ENCODE data around the gene NRL.

Gene NRL

DNA sequence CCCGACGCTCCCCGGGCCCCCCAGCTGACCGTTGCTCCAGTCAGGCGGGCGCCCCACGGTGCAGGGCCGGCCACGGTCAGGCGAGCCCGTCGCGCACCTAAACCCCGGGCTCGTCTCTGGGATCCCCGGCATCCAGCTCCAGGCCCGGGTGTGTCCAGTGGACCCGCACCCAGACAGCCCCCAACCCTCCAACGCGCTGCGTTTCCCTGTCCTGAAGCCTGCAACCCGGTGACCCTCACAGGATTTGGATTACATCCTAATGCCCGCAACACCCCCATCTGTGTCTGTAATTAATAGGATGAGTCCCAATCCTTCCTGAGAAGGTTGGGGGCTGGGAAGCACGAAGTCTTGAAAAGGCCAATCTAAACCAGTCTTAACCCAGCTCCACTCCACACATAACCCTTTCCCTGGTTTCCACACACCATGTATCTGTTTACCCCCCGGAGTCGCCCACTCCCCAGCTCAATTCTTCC lies 33.0 kb downstream of the NRL start:
- no peaks in the 10 kb centered on the region for H3K36me3 Mint-ChIP-seq (ENCODE audit: low read depth)

DNA sequence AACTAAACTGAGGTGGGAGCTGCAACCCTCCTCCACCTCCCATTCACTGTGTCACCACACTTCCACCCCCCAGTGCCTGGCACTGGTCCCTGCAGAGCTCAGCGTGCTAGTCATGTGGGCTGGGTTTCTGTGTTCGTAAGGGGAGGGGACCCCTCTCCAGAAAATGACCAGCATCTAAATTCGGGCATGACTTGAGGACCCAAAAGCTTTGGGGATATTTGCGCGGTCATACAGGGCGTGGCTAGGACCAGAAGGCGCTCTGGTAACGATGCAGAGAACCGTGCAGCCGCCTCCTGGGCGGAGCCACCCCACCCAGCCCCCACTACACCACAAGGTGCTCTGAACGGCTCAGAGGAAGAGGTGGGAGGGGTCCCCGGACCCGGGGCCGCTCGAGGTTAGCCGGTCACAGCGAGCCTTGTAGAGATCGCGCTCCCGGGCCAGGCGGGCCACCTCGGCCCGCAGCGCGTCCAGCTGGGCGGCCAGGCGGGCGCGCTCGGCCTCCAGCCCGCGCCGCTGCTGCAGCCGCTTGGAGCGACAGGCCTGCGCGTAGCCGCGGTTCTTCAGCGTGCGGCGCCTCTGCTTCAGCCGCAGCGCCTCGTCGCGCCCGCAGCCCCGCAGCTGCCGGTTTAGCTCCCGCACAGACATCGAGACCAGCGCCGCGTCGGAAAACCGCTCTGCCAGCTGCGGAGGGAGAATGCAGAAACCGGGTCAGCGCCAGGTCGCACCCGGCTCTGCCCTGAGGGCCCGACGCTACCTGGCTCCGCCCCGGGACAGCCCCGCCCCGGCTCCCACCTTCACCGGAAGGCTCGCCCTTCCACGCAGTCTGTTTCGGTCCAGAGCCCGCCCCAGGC lies 33.6 kb downstream of the NRL start:
- H3K36me3 Mint-ChIP-seq (ENCODE audit: low read depth) = no peaks in the 10 kb centered on the region
- H3K27ac Mint-ChIP-seq = peak overlapping the region; percentile 74
- no peaks in the 10 kb centered on the region for H3K9me3 Mint-ChIP-seq
- H3K4me3 Mint-ChIP-seq = peak overlapping the region; percentile 82
- peak; percentile 81 for DNase-seq (ENCODE audit: low spot score)
- H3K4me1 Mint-ChIP-seq (ENCODE audit: low read depth) = peaks cover 19% of the 10 kb centered on the region
- H3K27me3 Mint-ChIP-seq (ENCODE audit: low read depth) = peaks cover 5% of the 10 kb centered on the region

More for the DNA sequence above, 33.0 kb downstream of the NRL start:
- DNase-seq (ENCODE audit: low spot score) = no peak
- peak overlapping the region; percentile 79 for H3K27ac Mint-ChIP-seq
- H3K9me3 Mint-ChIP-seq = no peaks in the 10 kb centered on the region
- peaks cover 19% of the 10 kb centered on the region for H3K4me1 Mint-ChIP-seq (ENCODE audit: low read depth)
- H3K27me3 Mint-ChIP-seq (ENCODE audit: low read depth) = peaks cover 5% of the 10 kb centered on the region
- H3K4me3 Mint-ChIP-seq = peak overlapping the region; percentile 79

GRCh38 chr14:24080142-24080530 lies 34.6 kb downstream of the NRL start:
- no peaks in the 10 kb centered on the region for H3K9me3 Mint-ChIP-seq
- peak overlapping the region; percentile 82 for H3K4me3 Mint-ChIP-seq
- H3K36me3 Mint-ChIP-seq (ENCODE audit: low read depth) = no peaks in the 10 kb centered on the region
- H3K27me3 Mint-ChIP-seq (ENCODE audit: low read depth) = peaks cover 5% of the 10 kb centered on the region
- H3K4me1 Mint-ChIP-seq (ENCODE audit: low read depth) = peaks cover 27% of the 10 kb centered on the region
- peak overlapping the region; percentile 74 for H3K27ac Mint-ChIP-seq
- DNase-seq (ENCODE audit: low spot score) = no peak

DNA sequence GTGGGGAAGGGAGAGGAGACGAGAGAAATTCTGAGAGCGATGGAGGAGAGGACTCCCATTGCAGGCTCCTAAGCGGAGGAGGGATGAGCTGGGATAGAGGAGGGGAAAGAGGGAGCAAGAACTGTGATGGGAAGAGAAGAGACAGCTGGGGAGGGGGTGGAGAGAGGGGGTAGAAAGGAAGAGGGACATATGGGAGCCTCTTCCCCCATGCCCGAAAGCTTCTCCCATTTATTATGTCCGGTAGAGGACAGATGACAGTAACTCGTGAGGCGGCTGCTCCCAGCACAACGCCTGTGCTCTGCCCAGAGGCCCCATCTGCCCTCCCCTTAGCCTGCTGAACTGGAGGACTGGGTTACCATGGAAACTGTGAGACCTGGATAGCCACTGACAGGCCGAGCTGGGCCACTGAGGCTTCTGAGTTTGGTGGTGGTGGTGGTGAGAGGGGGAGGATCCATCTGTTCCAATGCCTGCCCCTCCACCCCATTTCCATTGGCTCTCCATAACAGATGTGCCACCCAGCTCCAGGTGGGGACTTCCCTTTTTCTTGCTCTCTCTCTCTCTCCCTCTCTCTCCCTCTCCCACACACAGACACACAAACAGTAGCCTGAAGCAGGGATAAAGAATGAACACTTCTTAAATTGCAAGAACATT lies 35.1 kb downstream of the NRL start:
- peak overlapping the region; percentile 58 for H3K27ac Mint-ChIP-seq
- peaks cover 29% of the 10 kb centered on the region for H3K4me1 Mint-ChIP-seq (ENCODE audit: low read depth)
- no peak for DNase-seq (ENCODE audit: low spot score)
- no peaks in the 10 kb centered on the region for H3K36me3 Mint-ChIP-seq (ENCODE audit: low read depth)
- H3K27me3 Mint-ChIP-seq (ENCODE audit: low read depth) = peaks cover 5% of the 10 kb centered on the region
- no peak overlapping the region for H3K4me3 Mint-ChIP-seq
- H3K9me3 Mint-ChIP-seq = no peaks in the 10 kb centered on the region

DNA sequence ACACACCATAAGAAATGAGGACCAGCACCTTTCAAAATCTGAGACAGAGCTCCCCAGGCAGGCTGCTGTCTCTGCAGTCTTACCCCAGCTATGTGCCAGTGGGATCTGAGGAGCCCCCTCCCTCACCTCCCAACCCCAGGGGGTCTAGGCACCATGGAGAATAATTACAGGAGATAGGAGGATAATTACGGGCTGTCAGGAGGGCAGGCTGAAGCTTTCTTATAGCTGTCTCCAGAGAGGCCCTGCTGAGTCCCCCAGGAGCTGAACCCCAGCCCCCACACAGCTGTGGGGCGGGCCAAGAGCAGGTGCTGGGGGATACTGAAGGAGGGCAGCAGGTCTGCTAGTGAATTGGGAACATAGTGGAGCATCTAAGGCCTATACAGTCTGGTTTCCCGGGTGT lies 36.6 kb downstream of the NRL start:
- DNase-seq (ENCODE audit: low spot score) = no peak
- peaks cover 29% of the 10 kb centered on the region for H3K4me1 Mint-ChIP-seq (ENCODE audit: low read depth)
- H3K27ac Mint-ChIP-seq = no peak overlapping the region
- H3K27me3 Mint-ChIP-seq (ENCODE audit: low read depth) = peaks cover 5% of the 10 kb centered on the region
- H3K4me3 Mint-ChIP-seq = no peak overlapping the region
- no peaks in the 10 kb centered on the region for H3K36me3 Mint-ChIP-seq (ENCODE audit: low read depth)
- H3K9me3 Mint-ChIP-seq = no peaks in the 10 kb centered on the region

GRCh38 chr14:24077086-24077485 lies 37.7 kb downstream of the NRL start:
- Mint-ChIP-seq H3K36me3 (ENCODE audit: low read depth) (no peaks in the 10 kb centered on the region), H3K4me1 (ENCODE audit: low read depth) (peaks cover 26% of the 10 kb centered on the region), H3K9me3 (no peaks in the 10 kb centered on the region), H3K27ac (no peak overlapping the region), H3K27me3 (ENCODE audit: low read depth) (peaks cover 3% of the 10 kb centered on the region), H3K4me3 (no peak overlapping the region)
- DNase-seq (ENCODE audit: low spot score) = no peak

- no peak overlapping the region for H3K27ac Mint-ChIP-seq
- H3K9me3 Mint-ChIP-seq = no peaks in the 10 kb centered on the region
- no peak overlapping the region for H3K4me3 Mint-ChIP-seq
- H3K36me3 Mint-ChIP-seq (ENCODE audit: low read depth) = no peaks in the 10 kb centered on the region
- H3K4me1 Mint-ChIP-seq (ENCODE audit: low read depth) = peaks cover 22% of the 10 kb centered on the region
- H3K27me3 Mint-ChIP-seq (ENCODE audit: low read depth) = no peaks in the 10 kb centered on the region
- no peak for DNase-seq (ENCODE audit: low spot score)
These were observed 38.5 kb downstream of the NRL start for GRCh38 chr14:24076302-24076601.

DNA sequence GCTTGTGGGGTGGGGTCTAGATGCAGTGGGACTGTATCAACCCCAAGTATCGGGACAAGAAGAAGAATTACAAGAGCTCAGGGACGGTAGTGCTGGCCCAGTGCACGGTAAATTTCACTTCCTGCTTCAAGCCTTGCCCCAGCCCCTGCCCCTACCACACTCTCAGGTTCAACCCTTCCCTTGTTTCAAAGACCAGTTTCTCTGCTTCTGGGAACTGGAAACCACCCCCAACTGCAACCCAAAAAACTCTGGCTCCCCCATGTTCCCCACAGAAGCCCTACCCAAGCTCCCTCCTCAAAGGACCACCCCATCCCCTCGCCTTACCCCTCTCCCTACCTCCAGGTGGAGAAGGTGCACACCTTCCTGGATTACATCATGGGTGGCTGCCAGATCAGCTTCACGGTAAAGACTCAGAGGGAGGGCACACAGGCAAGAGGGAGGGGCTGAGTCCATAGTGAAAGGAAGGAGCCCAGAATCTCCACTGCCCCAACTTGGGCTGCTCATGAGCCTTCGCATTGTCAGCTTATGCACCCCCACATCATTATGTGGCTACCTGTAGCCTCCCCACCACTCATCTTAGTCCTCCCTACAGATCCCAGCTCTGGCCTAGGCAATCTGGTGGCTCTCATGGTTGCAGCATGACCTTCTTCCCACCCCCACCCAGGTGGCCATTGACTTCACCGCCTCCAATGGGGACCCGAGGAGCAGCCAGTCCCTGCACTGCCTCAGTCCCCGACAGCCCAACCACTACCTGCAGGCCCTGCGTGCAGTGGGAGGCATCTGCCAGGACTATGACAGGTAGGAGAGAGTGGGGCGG lies 39.1 kb downstream of the NRL start:
- Mint-ChIP-seq H3K4me3 (peak overlapping the region; percentile 34), H3K27me3 (ENCODE audit: low read depth) (no peaks in the 10 kb centered on the region), H3K27ac (peak overlapping the region; percentile 23), H3K4me1 (ENCODE audit: low read depth) (peaks cover 19% of the 10 kb centered on the region), H3K9me3 (no peaks in the 10 kb centered on the region), H3K36me3 (ENCODE audit: low read depth) (no peaks in the 10 kb centered on the region)
- no peak for DNase-seq (ENCODE audit: low spot score)

GRCh38 chr14:24074625-24075484 lies 39.9 kb downstream of the NRL start:
- Mint-ChIP-seq H3K27ac (peak overlapping the region; percentile 23), H3K9me3 (no peaks in the 10 kb centered on the region), H3K4me1 (ENCODE audit: low read depth) (peaks cover 12% of the 10 kb centered on the region)

DNA sequence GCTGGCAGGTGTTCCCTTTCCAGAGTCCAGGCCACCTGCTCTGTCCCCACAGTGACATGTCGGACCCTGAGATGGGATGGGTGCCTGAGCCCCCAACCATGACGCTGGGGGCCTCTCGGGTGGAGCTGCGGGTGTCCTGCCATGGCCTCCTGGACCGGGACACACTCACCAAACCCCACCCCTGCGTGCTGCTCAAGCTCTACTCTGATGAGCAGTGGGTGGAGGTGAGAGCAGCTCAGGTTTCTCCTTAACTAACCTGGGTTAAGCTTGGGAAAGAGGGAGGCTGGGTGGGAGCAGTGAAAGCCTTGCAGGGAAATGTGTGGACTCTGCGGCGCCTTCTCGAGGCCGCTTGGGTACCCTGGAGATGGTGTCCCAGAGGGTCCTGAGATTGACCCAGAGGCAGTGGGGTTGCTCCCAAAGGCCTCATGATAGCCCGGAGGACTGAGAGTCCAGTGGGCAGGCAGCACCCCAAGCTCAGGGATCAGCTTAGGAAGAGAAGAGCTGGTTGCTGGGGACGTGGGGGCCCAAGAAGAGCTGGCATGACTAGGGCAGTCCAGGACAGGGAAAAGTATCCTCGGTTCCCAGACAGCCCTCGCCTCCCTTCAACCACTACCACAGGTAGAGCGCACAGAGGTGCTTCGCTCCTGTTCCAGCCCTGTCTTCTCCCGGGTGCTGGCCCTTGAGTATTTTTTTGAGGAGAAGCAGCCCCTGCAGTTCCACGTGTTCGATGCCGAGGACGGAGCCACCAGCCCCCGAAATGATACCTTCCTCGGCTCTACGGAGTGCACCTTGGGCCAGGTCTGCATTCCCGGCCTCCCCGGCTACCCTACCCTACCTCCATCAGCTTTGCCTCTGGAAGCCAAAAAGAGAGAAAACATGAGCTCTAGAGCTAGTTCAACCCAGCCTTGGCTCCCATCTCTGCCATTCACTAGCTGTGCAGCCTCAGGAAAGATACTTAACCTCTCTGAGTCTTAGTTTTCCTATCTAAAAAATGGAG lies 41.6 kb downstream of the NRL start:
- Mint-ChIP-seq H3K4me3 (no peak overlapping the region), H3K9me3 (no peaks in the 10 kb centered on the region), H3K4me1 (ENCODE audit: low read depth) (peaks cover 10% of the 10 kb centered on the region), H3K36me3 (ENCODE audit: low read depth) (no peaks in the 10 kb centered on the region), H3K27ac (no peak overlapping the region), H3K27me3 (ENCODE audit: low read depth) (no peaks in the 10 kb centered on the region)
- DNase-seq (ENCODE audit: low spot score) = no peak

More at GRCh38 chr14:24074625-24075484, 39.9 kb downstream of the NRL start:
- Mint-ChIP-seq H3K36me3 (ENCODE audit: low read depth) (no peaks in the 10 kb centered on the region), H3K27me3 (ENCODE audit: low read depth) (no peaks in the 10 kb centered on the region), H3K4me3 (no peak overlapping the region)
- DNase-seq (ENCODE audit: low spot score) = no peak

DNA sequence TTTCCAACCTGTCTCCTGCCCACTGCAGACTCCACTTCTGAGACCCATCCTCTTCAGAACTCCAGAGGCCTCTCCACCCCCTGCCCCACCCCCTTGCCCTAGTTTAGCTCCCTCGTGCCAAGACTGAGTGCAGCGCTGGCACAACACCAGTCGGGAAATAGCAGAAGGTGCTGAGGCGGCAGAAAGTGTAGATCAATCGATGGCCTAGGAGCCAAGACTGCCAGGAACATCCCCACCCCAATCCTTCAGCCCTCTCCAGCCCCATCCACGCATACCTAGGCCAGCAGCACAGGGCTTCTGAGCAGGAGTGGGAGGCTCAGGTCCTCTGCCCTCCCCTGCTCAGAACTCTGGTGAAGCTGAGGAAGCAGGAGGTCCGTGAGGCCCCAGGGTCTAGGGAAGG lies 42.3 kb downstream of the NRL start:
- H3K4me3 Mint-ChIP-seq = no peak overlapping the region
- H3K9me3 Mint-ChIP-seq = no peaks in the 10 kb centered on the region
- H3K27me3 Mint-ChIP-seq (ENCODE audit: low read depth) = no peaks in the 10 kb centered on the region
- H3K27ac Mint-ChIP-seq = no peak overlapping the region
- DNase-seq (ENCODE audit: low spot score) = no peak
- H3K4me1 Mint-ChIP-seq (ENCODE audit: low read depth) = peaks cover 10% of the 10 kb centered on the region
- no peaks in the 10 kb centered on the region for H3K36me3 Mint-ChIP-seq (ENCODE audit: low read depth)

DNA sequence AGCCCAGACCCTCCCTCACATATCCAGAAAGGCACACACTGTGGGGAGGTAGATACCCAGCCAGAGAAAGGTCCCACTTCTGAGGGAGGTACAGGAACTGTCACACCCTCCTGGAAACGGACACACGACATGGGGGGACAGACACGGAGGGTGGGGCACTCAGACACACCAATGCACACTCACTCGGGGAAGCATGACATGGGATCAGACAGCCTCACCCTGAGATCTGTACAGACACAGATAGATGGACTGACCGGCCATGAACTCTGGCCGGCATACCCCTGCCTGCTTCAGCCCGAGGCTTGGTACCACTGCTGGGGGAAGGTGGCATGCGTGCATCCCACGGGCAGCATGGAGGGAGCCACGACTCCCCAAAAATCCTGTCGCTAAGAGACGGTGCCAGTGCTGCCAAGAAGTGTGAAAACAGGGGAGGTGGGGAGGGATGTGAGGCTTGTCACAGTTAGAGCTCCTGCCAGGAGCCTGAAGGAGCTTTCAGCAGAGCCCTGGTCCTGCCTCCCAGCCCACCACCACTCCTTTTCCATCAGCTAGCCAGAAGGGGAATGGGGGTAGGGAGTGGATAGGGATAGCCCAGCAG lies 42.8 kb downstream of the NRL start:
- no peaks in the 10 kb centered on the region for H3K9me3 Mint-ChIP-seq
- no peak overlapping the region for H3K4me3 Mint-ChIP-seq
- no peaks in the 10 kb centered on the region for H3K27me3 Mint-ChIP-seq (ENCODE audit: low read depth)
- no peaks in the 10 kb centered on the region for H3K36me3 Mint-ChIP-seq (ENCODE audit: low read depth)
- no peak for DNase-seq (ENCODE audit: low spot score)
- H3K4me1 Mint-ChIP-seq (ENCODE audit: low read depth) = peaks cover 10% of the 10 kb centered on the region
- no peak overlapping the region for H3K27ac Mint-ChIP-seq
